Choroid plexus epithelial cell (primary cell): Measurements from ENCODE around the gene PRSS38.
A peak's percentile ranks its signal among the peaks of the same experiment; 100 is the strongest.

Source experiments
- DNase-seq: peaks from one replicate; pipeline ENCODE4 v3.0.0-alpha.2; 2010; ENCODE audit warnings: low read depth
- H3K4me3 ChIP-seq: 2 replicates; pipeline ENCODE4 v1.5.1; 2011; ENCODE audit warnings: low read depth, mild to moderate bottlenecking, control low read depth, low read length, moderate library complexity
- CTCF ChIP-seq: conservative IDR thresholded peaks from 2 replicates; pipeline ENCODE4 v1.5.1; 2011; ENCODE audit warnings: low read depth, mild to moderate bottlenecking, control low read depth, inconsistent platforms, low read length, moderate library complexity

PRSS38 gene

GRCh38 chr1:227785094-227785804, 30.2 kb upstream of the PRSS38 start:
- no peak overlapping the region for H3K4me3 ChIP-seq
- no peak for DNase-seq
- TF ChIP-seq CTCF = no peak

- H3K4me3 ChIP-seq = no peak overlapping the region
- no peak for DNase-seq
- no peak for TF ChIP-seq CTCF
These were observed 29.4 kb upstream of the PRSS38 start for GRCh38 chr1:227785805-227786671.

- H3K4me3 ChIP-seq = peak overlapping the region; percentile 52
- TF ChIP-seq CTCF = no peak
- DNase-seq = no peak
These were observed 28.6 kb upstream of the PRSS38 start for GRCh38 chr1:227786673-227787512.

GRCh38 chr1:227787513-227788270, 27.8 kb upstream of the PRSS38 start:
- DNase-seq = peak; percentile 78
- TF ChIP-seq CTCF = no peak
- H3K4me3 ChIP-seq = peak overlapping the region; percentile 52

- no peak for DNase-seq
- no peak for TF ChIP-seq CTCF
- peak overlapping the region; percentile 52 for H3K4me3 ChIP-seq
These were observed 27.0 kb upstream of the PRSS38 start for GRCh38 chr1:227788271-227789083.
